Measurements from ENCODE around the gene IGF2BP3. TPM values are rescaled to one million over a fixed set of nuclear protein-coding genes. Genes with fewer than 3 reads are reported as not detected.

Gene IGF2BP3
- total RNA-seq, 4 donors from 2014 or later: 0.32 to 2.3 (median 1.4) TPM

GRCh38 chr7:23336799-23337283 lies 133.4 kb downstream of the IGF2BP3 start:
- no peak for TF ChIP-seq CTCF (IDR thresholded peaks at IDR 0.05)
- ATAC-seq (ENCODE audit: low FRiP score): no peak
- no peak for DNase-seq (ENCODE audit: low spot score)

GRCh38 chr7:23336086-23336485 lies 134.2 kb downstream of the IGF2BP3 start:
- TF ChIP-seq CTCF (IDR thresholded peaks at IDR 0.05): no peak
- DNase-seq (ENCODE audit: low spot score) (no peak), ATAC-seq (ENCODE audit: low FRiP score) (no peak)

- DNase-seq (ENCODE audit: low spot score) (no peak), ATAC-seq (ENCODE audit: low FRiP score) (no peak)
- no peak for TF ChIP-seq CTCF (IDR thresholded peaks at IDR 0.05)
Observed at GRCh38 chr7:23335621-23336020, 134.7 kb downstream of the IGF2BP3 start.

GRCh38 chr7:23335136-23335535 lies 135.2 kb downstream of the IGF2BP3 start:
- no peak for TF ChIP-seq CTCF (IDR thresholded peaks at IDR 0.05)
- no peak for ATAC-seq (ENCODE audit: low FRiP score)
- DNase-seq (ENCODE audit: low spot score): no peak

- TF ChIP-seq CTCF (IDR thresholded peaks at IDR 0.05): no peak
- DNase-seq (ENCODE audit: low spot score) (peak; percentile 39), ATAC-seq (ENCODE audit: low FRiP score) (peak; percentile 69)
Observed at GRCh38 chr7:23334482-23335056, 135.7 kb downstream of the IGF2BP3 start.

- TF ChIP-seq CTCF (IDR thresholded peaks at IDR 0.05): no peak
- ATAC-seq (ENCODE audit: low FRiP score): peak; percentile 64
- no peak for DNase-seq (ENCODE audit: low spot score)
Observed at GRCh38 chr7:23333671-23334246, 136.5 kb downstream of the IGF2BP3 start.
